ENCODE results near the gene SH3RF2.

DNA sequence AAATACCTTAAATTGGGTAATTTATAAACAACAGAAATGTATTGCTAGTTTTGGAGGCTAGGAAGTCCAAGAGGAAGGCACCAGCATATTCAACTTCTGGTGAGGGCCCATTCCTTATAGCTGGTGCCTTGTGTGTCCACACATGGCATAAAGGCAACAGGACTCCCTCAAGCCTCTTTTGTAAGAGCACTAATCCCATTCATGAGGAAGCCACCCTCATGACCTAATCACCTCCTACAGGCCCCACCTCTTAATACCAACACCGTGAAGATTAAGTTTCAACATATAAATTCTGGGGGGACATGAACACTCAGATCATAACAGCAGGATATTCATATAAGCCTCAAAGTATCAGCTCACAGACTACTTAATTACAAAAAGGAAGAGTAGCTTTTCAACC lies 173.0 kb downstream of the SH3RF2 start:
- no peak for TF ChIP-seq CTCF (conservative IDR thresholded peaks at IDR 0.05; ENCODE audit: low read length)
- no peak for TF ChIP-seq EZH2phosphoT487 (IDR thresholded peaks at IDR 0.05; ENCODE audit: borderline replicate concordance, low read depth, low read length)

Measured in OCI-LY7 (cell line).